Astrocyte (in vitro differentiated cells and primary cell): ENCODE measurements around the gene ANK3. TPM values are rescaled to one million over a fixed set of nuclear protein-coding genes. Genes with fewer than 3 reads are reported as not detected.
A peak's percentile ranks its signal among the peaks of the same experiment; 100 is the strongest.

ENCODE experiments used
- DNase-seq: peaks from one replicate; pipeline ENCODE4 v3.0.0-alpha.2; 2010; ENCODE audit warnings: low read depth
- FAIRE-seq: peaks from 2 replicates; lab custom pipeline; 2011; peaks lifted over from hg19 to GRCh38; lab: Jason Lieb, UNC
- H2AFZ ChIP-seq: 2 replicates; pipeline ENCODE4 v1.6.0; 2012; ENCODE audit warnings: low read depth, low read length, inconsistent platforms
- H3K27ac ChIP-seq: 2 replicates; pipeline ENCODE4 v1.5.1; 2011; ENCODE audit warnings: low read depth, low read length, inconsistent platforms
- H3K27me3 ChIP-seq: 2 replicates; pipeline ENCODE4 v1.6.0; 2011; ENCODE audit warnings: low read length, inconsistent platforms; ENCODE audit not compliant: insufficient read depth
- H3K36me3 ChIP-seq: 2 replicates; pipeline ENCODE4 v1.5.1; 2011; ENCODE audit warnings: low read length, inconsistent platforms; ENCODE audit not compliant: insufficient read depth
- H3K4me1 ChIP-seq: 2 replicates; pipeline ENCODE4 v1.5.1; 2011; ENCODE audit warnings: low read length, inconsistent platforms; ENCODE audit not compliant: insufficient read depth
- H3K4me2 ChIP-seq: 2 replicates; pipeline ENCODE4 v1.6.0; 2012; ENCODE audit warnings: low read length, inconsistent platforms
- H3K4me3 ChIP-seq: 2 replicates; pipeline ENCODE4 v1.5.1; 2011; ENCODE audit warnings: low read depth, mild to moderate bottlenecking, low read length, inconsistent platforms; ENCODE audit not compliant: insufficient read depth
- H3K79me2 ChIP-seq: 2 replicates; pipeline ENCODE4 v1.6.0; 2012; ENCODE audit warnings: mild to moderate bottlenecking, low read length, inconsistent platforms; ENCODE audit not compliant: insufficient read depth
- H3K9ac ChIP-seq: 2 replicates; pipeline ENCODE4 v1.6.0; 2012; ENCODE audit warnings: mild to moderate bottlenecking, low read length, inconsistent platforms
- H3K9me3 ChIP-seq: 2 replicates; pipeline ENCODE4 v1.5.1; 2012; ENCODE audit warnings: low read depth, mild to moderate bottlenecking, low read length, inconsistent platforms; ENCODE audit not compliant: insufficient read depth
- H4K20me1 ChIP-seq: 2 replicates; pipeline ENCODE4 v1.6.0; 2012; ENCODE audit warnings: low read length, inconsistent platforms; ENCODE audit not compliant: insufficient read depth
- H3K27ac Mint-ChIP-seq: one replicate; pipeline ENCODE4 v1.8.0; 2021; ENCODE audit warnings: mild to moderate bottlenecking, mixed read lengths; ENCODE audit not compliant: unreplicated experiment
- H3K27me3 Mint-ChIP-seq: one replicate; pipeline ENCODE4 v1.8.0; 2021; ENCODE audit warnings: low read depth, mixed read lengths; ENCODE audit not compliant: unreplicated experiment
- H3K36me3 Mint-ChIP-seq: one replicate; pipeline ENCODE4 v1.8.0; 2021; ENCODE audit warnings: low read depth, mixed read lengths; ENCODE audit not compliant: unreplicated experiment
- H3K4me1 Mint-ChIP-seq: one replicate; pipeline ENCODE4 v1.8.0; 2021; ENCODE audit warnings: low read depth, mixed read lengths; ENCODE audit not compliant: unreplicated experiment
- H3K4me3 Mint-ChIP-seq: one replicate; pipeline ENCODE4 v1.8.0; 2021; ENCODE audit warnings: mild to moderate bottlenecking, moderate library complexity, mixed read lengths; ENCODE audit not compliant: unreplicated experiment
- H3K9me3 Mint-ChIP-seq: one replicate; pipeline ENCODE4 v1.8.0; 2021; ENCODE audit warnings: mild to moderate bottlenecking, mixed read lengths; ENCODE audit not compliant: unreplicated experiment
- EZH2 ChIP-seq: IDR thresholded peaks from 2 replicates; pipeline ENCODE4 v1.6.1; 2012; ENCODE audit warnings: mild to moderate bottlenecking, low read length, inconsistent platforms; ENCODE audit not compliant: insufficient read depth
- total RNA-seq: library from RNA; stranded (reverse); gene quantifications from 2 replicates; pipeline ENCODE4 v1.2.1, GENCODE V29; 2021
- TF ChIP-seq, protein P1 (sequence below): IDR thresholded peaks from 2 replicates; pipeline ENCODE4 v1.5.1; 2011; ENCODE audit warnings: low read depth, mild to moderate bottlenecking, inconsistent platforms, low read length, moderate library complexity; ENCODE audit not compliant: insufficient read depth

ANK3 gene
- total RNA-seq, 1 donor from 2014 or later = 21.1 TPM

- Mint-ChIP-seq H3K9me3 (no peaks in the 10 kb centered on the region), H3K27me3 (no peaks in the 10 kb centered on the region), H3K4me1 (peaks cover 21% of the 10 kb centered on the region), H3K4me3 (no peak overlapping the region), H3K27ac (no peak overlapping the region), H3K36me3 (no peaks in the 10 kb centered on the region)
- DNase-seq (peak; percentile 9), FAIRE-seq (peak; percentile 41)
- H3K4me1 ChIP-seq = peaks cover 13% of the 10 kb centered on the region
- no peak overlapping the region for H2AFZ ChIP-seq
- H3K36me3 ChIP-seq = no peaks in the 10 kb centered on the region
- no peaks in the 10 kb centered on the region for H3K27me3 ChIP-seq
- H3K9ac ChIP-seq = no peak overlapping the region
- no peak for TF ChIP-seq EZH2
- TF ChIP-seq, protein P1, sequence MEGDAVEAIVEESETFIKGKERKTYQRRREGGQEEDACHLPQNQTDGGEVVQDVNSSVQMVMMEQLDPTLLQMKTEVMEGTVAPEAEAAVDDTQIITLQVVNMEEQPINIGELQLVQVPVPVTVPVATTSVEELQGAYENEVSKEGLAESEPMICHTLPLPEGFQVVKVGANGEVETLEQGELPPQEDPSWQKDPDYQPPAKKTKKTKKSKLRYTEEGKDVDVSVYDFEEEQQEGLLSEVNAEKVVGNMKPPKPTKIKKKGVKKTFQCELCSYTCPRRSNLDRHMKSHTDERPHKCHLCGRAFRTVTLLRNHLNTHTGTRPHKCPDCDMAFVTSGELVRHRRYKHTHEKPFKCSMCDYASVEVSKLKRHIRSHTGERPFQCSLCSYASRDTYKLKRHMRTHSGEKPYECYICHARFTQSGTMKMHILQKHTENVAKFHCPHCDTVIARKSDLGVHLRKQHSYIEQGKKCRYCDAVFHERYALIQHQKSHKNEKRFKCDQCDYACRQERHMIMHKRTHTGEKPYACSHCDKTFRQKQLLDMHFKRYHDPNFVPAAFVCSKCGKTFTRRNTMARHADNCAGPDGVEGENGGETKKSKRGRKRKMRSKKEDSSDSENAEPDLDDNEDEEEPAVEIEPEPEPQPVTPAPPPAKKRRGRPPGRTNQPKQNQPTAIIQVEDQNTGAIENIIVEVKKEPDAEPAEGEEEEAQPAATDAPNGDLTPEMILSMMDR = no peak
- H3K27ac ChIP-seq = no peak overlapping the region
- H4K20me1 ChIP-seq = no peaks in the 10 kb centered on the region
- H3K79me2 ChIP-seq = no peaks in the 10 kb centered on the region
- H3K4me2 ChIP-seq = peak overlapping the region; percentile 30
- H3K4me3 ChIP-seq = no peak overlapping the region
- H3K9me3 ChIP-seq = no peaks in the 10 kb centered on the region
Observed at GRCh38 chr10:60349426-60349825, 40.2 kb downstream of the ANK3 start.

DNA sequence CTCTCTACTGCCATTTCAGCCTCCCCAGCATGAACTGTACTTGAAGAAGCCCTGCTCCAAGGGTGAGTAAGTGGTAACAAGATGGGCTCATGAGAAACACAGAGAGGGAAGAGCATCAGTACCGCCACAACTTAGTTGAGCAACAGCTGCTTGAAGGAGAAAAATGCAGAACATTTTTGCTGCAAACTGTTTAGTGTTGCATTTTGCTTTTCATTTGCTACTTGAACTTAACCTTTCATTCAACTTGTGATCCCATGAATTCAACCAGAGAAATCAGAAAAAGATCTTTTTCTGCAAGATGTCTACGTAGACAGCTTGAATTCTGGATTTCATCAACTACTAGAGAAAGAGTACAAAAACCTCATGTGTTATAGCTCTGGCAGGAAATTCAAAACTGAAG is 40.7 kb downstream of the ANK3 start:
- H3K4me1 Mint-ChIP-seq = peaks cover 21% of the 10 kb centered on the region
- no peak overlapping the region for H3K27ac ChIP-seq
- H3K4me2 ChIP-seq = no peak overlapping the region
- H3K4me1 ChIP-seq = peaks cover 13% of the 10 kb centered on the region
- no peaks in the 10 kb centered on the region for H3K9me3 Mint-ChIP-seq
- no peaks in the 10 kb centered on the region for H3K36me3 ChIP-seq
- no peak overlapping the region for H3K9ac ChIP-seq
- no peak overlapping the region for H3K27ac Mint-ChIP-seq
- no peaks in the 10 kb centered on the region for H3K79me2 ChIP-seq
- no peaks in the 10 kb centered on the region for H3K36me3 Mint-ChIP-seq
- H3K4me3 ChIP-seq = no peak overlapping the region
- no peak overlapping the region for H3K4me3 Mint-ChIP-seq
- H4K20me1 ChIP-seq = no peaks in the 10 kb centered on the region
- TF ChIP-seq EZH2 = no peak
- TF ChIP-seq, protein P1 = no peak
- DNase-seq = peak; percentile 38
- H3K9me3 ChIP-seq = no peaks in the 10 kb centered on the region
- no peak for FAIRE-seq
- no peaks in the 10 kb centered on the region for H3K27me3 ChIP-seq
- H2AFZ ChIP-seq = no peak overlapping the region
- no peaks in the 10 kb centered on the region for H3K27me3 Mint-ChIP-seq

DNA sequence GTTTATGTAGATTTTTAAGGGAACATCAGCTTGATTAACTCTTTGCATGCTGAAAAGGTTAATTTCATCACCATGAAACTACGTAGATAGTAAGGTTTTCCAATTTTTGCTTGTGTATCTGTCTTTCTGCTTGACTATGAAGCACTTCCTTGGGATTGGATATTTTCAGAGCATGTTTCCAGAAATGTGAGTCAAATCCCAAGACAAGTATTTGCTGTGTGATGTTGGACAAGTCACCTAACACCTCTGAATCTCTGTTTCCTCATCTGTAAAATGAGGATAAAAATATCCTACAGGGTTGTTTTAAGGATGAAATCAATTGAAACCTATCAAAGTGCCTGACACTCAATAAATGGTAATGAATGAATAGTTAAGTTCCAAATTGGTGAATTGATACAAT is 42.4 kb downstream of the ANK3 start:
- H3K79me2 ChIP-seq = no peaks in the 10 kb centered on the region
- Mint-ChIP-seq H3K4me1 (peaks cover 19% of the 10 kb centered on the region), H3K9me3 (no peaks in the 10 kb centered on the region), H3K27me3 (no peaks in the 10 kb centered on the region), H3K4me3 (no peak overlapping the region), H3K36me3 (no peaks in the 10 kb centered on the region), H3K27ac (no peak overlapping the region)
- no peaks in the 10 kb centered on the region for H3K27me3 ChIP-seq
- H3K36me3 ChIP-seq = no peaks in the 10 kb centered on the region
- H4K20me1 ChIP-seq = no peaks in the 10 kb centered on the region
- no peaks in the 10 kb centered on the region for H3K9me3 ChIP-seq
- FAIRE-seq (no peak), DNase-seq (no peak)
- H3K4me2 ChIP-seq = no peak overlapping the region
- peaks cover 13% of the 10 kb centered on the region for H3K4me1 ChIP-seq
- H2AFZ ChIP-seq = no peak overlapping the region
- no peak overlapping the region for H3K9ac ChIP-seq
- no peak overlapping the region for H3K27ac ChIP-seq
- H3K4me3 ChIP-seq = no peak overlapping the region
- TF ChIP-seq EZH2 = no peak
- TF ChIP-seq, protein P1 = no peak
